ENCODE measurements around the gene GAPT.

- TF ChIP-seq ZBTB7A (tag by site-specific recombination; IDR thresholded peaks at IDR 0.05; ENCODE audit: low read depth) (no peak), PATZ1 (tag by site-specific recombination; IDR thresholded peaks at IDR 0.05) (no peak)
These were observed 38.5 kb upstream of the GAPT start for GRCh38 chr5:58452566-58453258.

Measured in HEK293 (cell line).